ENCODE measurements around the gene PLCB2.

PLCB2 gene

GRCh38 chr15:40259021-40259420, 48.7 kb downstream of the PLCB2 start:
- no peak overlapping the region for H3K9ac ChIP-seq (ENCODE audit: low read depth, low read length, poor library complexity, severe bottlenecking)
- H3F3A ChIP-seq (ENCODE audit: low read depth), result no peaks in the 10 kb centered on the region
- H4K20me1 ChIP-seq (ENCODE audit: insufficient read depth, low read length, poor library complexity, severe bottlenecking), result no peaks in the 10 kb centered on the region
- no peak overlapping the region for H3K4me3 ChIP-seq (ENCODE audit: low read length, poor library complexity, severe bottlenecking)
- H2AFZ ChIP-seq (ENCODE audit: low read length), result no peak overlapping the region
- no peaks in the 10 kb centered on the region for H3K9me2 ChIP-seq (replicated peaks; ENCODE audit: low read depth, low read length)
- TF ChIP-seq EZH2phosphoT487 (IDR thresholded peaks at IDR 0.05; ENCODE audit: borderline replicate concordance), result no peak
- TF ChIP-seq, protein P1, sequence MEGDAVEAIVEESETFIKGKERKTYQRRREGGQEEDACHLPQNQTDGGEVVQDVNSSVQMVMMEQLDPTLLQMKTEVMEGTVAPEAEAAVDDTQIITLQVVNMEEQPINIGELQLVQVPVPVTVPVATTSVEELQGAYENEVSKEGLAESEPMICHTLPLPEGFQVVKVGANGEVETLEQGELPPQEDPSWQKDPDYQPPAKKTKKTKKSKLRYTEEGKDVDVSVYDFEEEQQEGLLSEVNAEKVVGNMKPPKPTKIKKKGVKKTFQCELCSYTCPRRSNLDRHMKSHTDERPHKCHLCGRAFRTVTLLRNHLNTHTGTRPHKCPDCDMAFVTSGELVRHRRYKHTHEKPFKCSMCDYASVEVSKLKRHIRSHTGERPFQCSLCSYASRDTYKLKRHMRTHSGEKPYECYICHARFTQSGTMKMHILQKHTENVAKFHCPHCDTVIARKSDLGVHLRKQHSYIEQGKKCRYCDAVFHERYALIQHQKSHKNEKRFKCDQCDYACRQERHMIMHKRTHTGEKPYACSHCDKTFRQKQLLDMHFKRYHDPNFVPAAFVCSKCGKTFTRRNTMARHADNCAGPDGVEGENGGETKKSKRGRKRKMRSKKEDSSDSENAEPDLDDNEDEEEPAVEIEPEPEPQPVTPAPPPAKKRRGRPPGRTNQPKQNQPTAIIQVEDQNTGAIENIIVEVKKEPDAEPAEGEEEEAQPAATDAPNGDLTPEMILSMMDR (conservative IDR thresholded peaks at IDR 0.05; ENCODE audit: low read length), result no peak
- no peaks in the 10 kb centered on the region for H3K4me1 ChIP-seq (ENCODE audit: insufficient read depth, low read length, poor library complexity, severe bottlenecking)
- no peaks in the 10 kb centered on the region for H3K9me3 ChIP-seq (ENCODE audit: insufficient read depth, low read depth, low read length)
- no peaks in the 10 kb centered on the region for H3K36me3 ChIP-seq (ENCODE audit: insufficient read depth, low read length)
- H3K4me2 ChIP-seq (ENCODE audit: low read depth, low read length, poor library complexity, severe bottlenecking), result no peak overlapping the region
- H3K79me2 ChIP-seq (ENCODE audit: insufficient read depth, low read length), result no peaks in the 10 kb centered on the region
- H3K27me3 ChIP-seq (ENCODE audit: insufficient read depth, low read length, poor library complexity, severe bottlenecking), result no peaks in the 10 kb centered on the region

GRCh38 chr15:40258544-40258943, 49.2 kb downstream of the PLCB2 start:
- H3K27me3 ChIP-seq (ENCODE audit: insufficient read depth, low read length, poor library complexity, severe bottlenecking), result no peaks in the 10 kb centered on the region
- H2AFZ ChIP-seq (ENCODE audit: low read length), result no peak overlapping the region
- H3F3A ChIP-seq (ENCODE audit: low read depth), result no peaks in the 10 kb centered on the region
- no peak overlapping the region for H3K4me2 ChIP-seq (ENCODE audit: low read depth, low read length, poor library complexity, severe bottlenecking)
- H3K9me2 ChIP-seq (replicated peaks; ENCODE audit: low read depth, low read length), result no peaks in the 10 kb centered on the region
- H3K79me2 ChIP-seq (ENCODE audit: insufficient read depth, low read length), result no peaks in the 10 kb centered on the region
- no peak overlapping the region for H3K9ac ChIP-seq (ENCODE audit: low read depth, low read length, poor library complexity, severe bottlenecking)
- TF ChIP-seq EZH2phosphoT487 (IDR thresholded peaks at IDR 0.05; ENCODE audit: borderline replicate concordance), result no peak
- TF ChIP-seq, protein P1 (conservative IDR thresholded peaks at IDR 0.05; ENCODE audit: low read length), result no peak
- no peaks in the 10 kb centered on the region for H3K9me3 ChIP-seq (ENCODE audit: insufficient read depth, low read depth, low read length)
- no peaks in the 10 kb centered on the region for H3K4me1 ChIP-seq (ENCODE audit: insufficient read depth, low read length, poor library complexity, severe bottlenecking)
- no peak overlapping the region for H3K4me3 ChIP-seq (ENCODE audit: low read length, poor library complexity, severe bottlenecking)
- H3K36me3 ChIP-seq (ENCODE audit: insufficient read depth, low read length), result no peaks in the 10 kb centered on the region
- no peaks in the 10 kb centered on the region for H4K20me1 ChIP-seq (ENCODE audit: insufficient read depth, low read length, poor library complexity, severe bottlenecking)

DNA sequence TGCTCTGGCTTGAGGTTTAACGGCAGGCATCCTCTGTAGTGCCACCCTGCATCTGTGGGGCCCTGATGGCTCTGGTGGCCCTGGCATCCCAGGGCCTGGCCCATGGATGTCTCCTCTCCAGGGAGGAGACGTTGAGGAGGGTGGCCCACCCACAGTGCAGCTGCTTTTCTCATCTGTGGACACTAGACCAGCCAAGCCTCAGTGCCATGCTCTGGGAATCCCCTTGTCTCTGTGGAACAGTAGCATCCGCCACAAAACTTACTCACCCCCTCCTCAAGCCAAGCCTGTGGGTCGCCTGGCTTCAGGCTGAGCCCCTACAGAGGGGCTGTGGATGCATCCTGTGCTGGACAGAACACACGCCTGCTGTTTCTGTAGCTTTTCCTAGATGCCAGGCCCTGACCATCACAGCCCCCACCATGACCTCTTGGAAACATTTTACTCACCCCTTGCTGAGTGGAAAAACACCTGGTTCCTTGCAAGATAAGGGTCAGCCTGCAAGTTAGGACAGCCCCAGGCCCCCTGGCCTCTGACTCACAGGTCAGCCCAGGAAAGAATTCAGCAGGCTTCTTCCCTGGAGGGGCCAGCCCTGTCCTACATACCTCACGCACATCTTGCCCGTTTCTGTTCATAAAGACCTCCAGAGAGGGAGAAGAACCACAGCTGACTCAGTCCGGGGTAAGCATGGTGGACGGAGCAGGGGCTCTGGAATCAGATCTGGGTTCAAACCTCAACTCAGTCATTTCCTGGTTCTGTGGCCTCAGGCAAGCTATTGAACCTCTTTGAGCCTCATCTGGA, 49.9 kb downstream of the PLCB2 start:
- no peaks in the 10 kb centered on the region for H4K20me1 ChIP-seq (ENCODE audit: insufficient read depth, low read length, poor library complexity, severe bottlenecking)
- no peaks in the 10 kb centered on the region for H3F3A ChIP-seq (ENCODE audit: low read depth)
- no peak overlapping the region for H3K9ac ChIP-seq (ENCODE audit: low read depth, low read length, poor library complexity, severe bottlenecking)
- no peaks in the 10 kb centered on the region for H3K9me2 ChIP-seq (replicated peaks; ENCODE audit: low read depth, low read length)
- no peak overlapping the region for H3K4me3 ChIP-seq (ENCODE audit: low read length, poor library complexity, severe bottlenecking)
- H3K36me3 ChIP-seq (ENCODE audit: insufficient read depth, low read length), result no peaks in the 10 kb centered on the region
- no peak overlapping the region for H2AFZ ChIP-seq (ENCODE audit: low read length)
- no peaks in the 10 kb centered on the region for H3K9me3 ChIP-seq (ENCODE audit: insufficient read depth, low read depth, low read length)
- TF ChIP-seq EZH2phosphoT487 (IDR thresholded peaks at IDR 0.05; ENCODE audit: borderline replicate concordance), result no peak
- TF ChIP-seq, protein P1 (conservative IDR thresholded peaks at IDR 0.05; ENCODE audit: low read length), result no peak
- no peaks in the 10 kb centered on the region for H3K79me2 ChIP-seq (ENCODE audit: insufficient read depth, low read length)
- no peaks in the 10 kb centered on the region for H3K27me3 ChIP-seq (ENCODE audit: insufficient read depth, low read length, poor library complexity, severe bottlenecking)
- no peaks in the 10 kb centered on the region for H3K4me1 ChIP-seq (ENCODE audit: insufficient read depth, low read length, poor library complexity, severe bottlenecking)
- H3K4me2 ChIP-seq (ENCODE audit: low read depth, low read length, poor library complexity, severe bottlenecking), result no peak overlapping the region

Measured in Loucy (cell line).